HL-60 (cell line): ENCODE data around the gene CUEDC2.

Experiments used
- POLR2AphosphoS5 ChIP-seq: IDR thresholded peaks from 2 replicates; pipeline ENCODE4 v1.6.1; 2012; ENCODE audit warnings: low read depth
- TF ChIP-seq, protein P1 (sequence below): IDR thresholded peaks from one replicate; pipeline ENCODE4 v1.5.1; 2011; ENCODE audit warnings: low read length, control low read depth, inconsistent platforms; ENCODE audit not compliant: insufficient read depth

DNA sequence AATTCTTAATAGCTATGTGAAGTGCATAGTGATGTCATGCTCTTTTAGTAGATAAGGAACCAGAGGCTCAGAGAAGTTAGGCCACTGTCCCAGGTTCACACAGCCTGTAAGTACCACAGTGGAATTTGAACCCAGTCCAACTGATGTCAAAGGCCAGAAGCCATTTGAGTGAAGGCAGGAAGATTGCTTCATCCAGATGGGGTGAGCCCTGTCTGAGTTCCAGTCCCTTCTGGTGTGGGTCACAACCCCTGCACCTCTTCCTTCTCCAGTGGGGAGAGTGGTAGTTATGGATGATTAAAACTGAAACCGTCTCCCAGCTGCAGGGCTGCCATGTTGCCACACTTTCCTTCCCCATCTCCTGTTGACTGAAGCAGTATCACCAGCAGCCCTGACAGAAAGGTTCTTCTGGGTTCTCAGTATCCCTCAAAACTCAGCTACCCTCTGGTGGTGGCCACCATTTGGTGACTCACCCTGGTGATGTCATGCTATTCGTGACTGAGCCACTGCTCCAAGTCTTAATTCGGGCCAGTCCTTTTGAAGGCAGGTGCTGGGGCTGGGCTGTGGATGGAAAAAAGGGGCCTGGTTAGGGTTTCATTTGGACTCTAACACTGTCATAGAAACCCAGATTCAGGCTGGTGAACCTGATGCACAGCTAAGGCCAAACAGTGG, 20.4 kb upstream of the CUEDC2 start:
- TF ChIP-seq, protein P1, sequence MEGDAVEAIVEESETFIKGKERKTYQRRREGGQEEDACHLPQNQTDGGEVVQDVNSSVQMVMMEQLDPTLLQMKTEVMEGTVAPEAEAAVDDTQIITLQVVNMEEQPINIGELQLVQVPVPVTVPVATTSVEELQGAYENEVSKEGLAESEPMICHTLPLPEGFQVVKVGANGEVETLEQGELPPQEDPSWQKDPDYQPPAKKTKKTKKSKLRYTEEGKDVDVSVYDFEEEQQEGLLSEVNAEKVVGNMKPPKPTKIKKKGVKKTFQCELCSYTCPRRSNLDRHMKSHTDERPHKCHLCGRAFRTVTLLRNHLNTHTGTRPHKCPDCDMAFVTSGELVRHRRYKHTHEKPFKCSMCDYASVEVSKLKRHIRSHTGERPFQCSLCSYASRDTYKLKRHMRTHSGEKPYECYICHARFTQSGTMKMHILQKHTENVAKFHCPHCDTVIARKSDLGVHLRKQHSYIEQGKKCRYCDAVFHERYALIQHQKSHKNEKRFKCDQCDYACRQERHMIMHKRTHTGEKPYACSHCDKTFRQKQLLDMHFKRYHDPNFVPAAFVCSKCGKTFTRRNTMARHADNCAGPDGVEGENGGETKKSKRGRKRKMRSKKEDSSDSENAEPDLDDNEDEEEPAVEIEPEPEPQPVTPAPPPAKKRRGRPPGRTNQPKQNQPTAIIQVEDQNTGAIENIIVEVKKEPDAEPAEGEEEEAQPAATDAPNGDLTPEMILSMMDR = no peak
- TF ChIP-seq POLR2AphosphoS5 = no peak
